Dermis microvascular lymphatic vessel endothelial cell (primary cell): ENCODE measurements around the gene GPR82. TPM values are rescaled to one million over a fixed set of nuclear protein-coding genes. Genes with fewer than 3 reads are reported as not detected.
"Not testable (repeated sequence)": the region's sequence is repeated elsewhere in the genome, so short reads cannot be mapped to it uniquely, and the experiment has no call there.

Experiments used
- DNase-seq, 2 donors: peaks; one replicate each; pipeline versions ENCODE4 v3.0.0 to v3.0.0-alpha.2; 2010; ENCODE audit warnings: low read depth in 2 of 2
- total RNA-seq: library from RNA; depleted of rRNA; stranded (reverse); fragments of >200 nt; gene quantifications from 2 replicates; pipeline ENCODE4 v1.2.1, GENCODE V29; 2014

The GPR82 gene
- total RNA-seq, 1 donor from 2014 or later, result not detected

DNA sequence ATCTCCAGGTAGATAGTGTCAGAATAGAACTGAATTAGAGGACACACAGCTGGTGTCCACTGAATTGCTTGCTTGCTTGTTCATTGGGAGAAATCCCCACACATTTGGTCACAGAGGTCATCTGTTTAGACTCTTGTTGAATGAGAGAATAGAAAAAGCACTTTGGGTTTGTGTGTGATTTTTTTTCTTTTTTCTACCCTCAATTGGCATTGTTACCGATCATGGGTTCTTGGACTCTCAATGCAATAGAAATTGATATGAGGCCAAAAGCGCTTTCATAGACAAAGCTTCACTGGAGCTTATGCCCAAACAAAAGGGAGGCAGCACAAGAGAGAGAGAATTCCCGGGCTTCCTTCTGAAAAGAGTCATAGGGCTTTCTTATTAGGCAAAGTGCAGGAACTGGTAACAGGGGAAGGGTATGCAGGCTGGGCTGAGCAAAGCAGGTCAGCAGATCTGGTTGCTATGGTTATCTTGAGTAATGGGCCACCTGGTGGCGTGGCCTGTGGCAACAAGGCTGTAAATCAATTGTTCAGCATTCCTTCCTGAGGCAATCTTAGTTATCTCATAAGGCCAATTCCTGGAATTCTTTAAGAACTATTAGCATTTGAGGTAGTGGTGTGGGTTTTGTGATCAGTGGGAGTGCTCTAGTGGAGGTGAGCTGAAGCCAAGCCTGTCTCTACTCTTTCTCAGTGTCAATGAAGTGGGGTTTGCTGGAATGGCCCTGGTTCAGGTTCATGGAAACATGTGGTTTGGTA, 5.3 kb upstream of the GPR82 start:
- DNase-seq, result peak in 1 of 2 donors; percentile 2

DNA sequence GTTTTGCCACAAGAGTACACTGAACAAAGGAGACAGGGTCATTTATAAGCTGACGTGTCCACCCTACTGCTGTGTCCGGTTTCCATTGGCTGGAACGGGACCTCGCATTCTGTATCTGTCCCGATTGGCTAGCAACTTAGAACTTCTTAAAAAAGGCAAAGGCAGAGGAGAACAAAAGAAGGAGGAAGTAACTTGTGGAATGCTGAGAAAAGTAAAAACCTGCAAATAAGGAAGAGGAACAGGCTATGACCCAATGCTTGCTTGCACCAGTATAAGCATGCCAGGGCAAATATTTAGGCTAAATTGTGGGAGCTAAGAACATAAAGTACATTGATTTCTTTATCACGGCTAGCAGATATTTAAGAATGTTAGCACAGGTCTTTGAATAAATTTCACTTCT, 4.4 kb upstream of the GPR82 start:
- DNase-seq, result not testable (repeated sequence)

DNA sequence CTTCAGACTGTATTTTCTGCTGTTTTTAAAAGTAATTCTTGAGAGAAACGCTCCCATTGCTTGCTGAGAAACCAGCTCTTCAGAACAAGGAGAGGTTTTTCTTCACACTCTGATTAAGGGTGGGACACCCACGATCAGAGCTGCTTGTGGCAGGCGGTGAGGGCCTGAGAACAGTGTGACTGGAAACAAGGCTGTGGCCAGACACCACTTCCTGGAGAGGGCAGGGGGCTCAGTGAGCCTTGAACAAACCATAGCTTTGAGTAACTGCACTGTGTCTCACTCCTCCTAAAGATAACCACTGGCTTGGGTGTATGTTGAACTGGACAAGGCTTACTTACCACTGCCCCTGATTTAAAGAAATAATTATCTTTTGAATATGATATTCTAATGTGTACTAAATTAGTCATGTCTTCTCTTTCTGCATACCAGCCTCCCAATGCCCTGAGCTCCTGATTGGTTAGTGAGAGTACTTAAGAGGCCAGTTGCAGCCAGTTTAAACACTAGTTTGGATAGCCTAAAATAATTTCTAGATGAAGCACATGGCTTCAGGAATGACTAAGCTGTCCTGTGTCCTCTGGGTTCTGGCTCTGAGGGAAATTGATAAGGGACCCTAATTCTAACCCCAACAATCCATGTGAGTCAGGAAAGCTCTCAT, 3.7 kb upstream of the GPR82 start:
- DNase-seq, result no peak

DNA sequence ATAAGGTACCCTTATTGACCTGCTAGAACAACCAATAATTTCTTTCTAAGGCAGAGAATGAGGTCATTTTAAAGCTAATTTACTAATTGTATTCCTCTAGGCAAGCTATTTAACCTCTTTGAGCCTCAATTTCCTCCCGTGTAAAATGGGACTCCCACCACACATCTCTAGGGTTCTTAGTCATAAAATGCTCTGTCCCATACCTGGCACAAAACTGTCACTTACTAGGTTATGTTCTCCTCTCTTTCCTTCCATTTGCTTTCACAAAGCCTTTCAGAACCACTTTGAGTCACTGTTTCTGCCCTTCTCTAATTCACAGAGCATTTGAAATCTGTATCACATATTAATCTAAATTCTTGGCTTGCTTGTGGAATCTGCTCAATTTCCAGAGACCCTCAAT, 2.4 kb upstream of the GPR82 start:
- DNase-seq, result no peak

DNA sequence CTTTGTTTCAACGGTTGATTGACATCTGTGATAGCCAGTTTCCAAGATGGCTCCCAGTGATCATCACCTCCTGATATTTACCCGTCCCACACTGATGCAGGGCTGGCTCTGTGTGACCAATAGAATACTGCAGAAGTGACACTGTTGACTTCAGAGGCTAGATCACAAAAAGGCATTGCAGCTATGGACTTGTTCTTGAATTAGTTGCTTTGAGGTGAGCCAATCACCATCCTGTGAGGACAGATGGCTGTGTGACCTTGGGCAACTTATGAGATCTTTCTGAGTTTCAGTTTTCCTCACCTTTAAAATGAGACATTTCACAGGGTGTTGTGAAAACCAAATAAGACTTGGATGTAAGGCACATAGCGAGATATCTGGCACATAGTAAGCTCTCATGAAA, 1.8 kb upstream of the GPR82 start:
- no peak for DNase-seq

DNA sequence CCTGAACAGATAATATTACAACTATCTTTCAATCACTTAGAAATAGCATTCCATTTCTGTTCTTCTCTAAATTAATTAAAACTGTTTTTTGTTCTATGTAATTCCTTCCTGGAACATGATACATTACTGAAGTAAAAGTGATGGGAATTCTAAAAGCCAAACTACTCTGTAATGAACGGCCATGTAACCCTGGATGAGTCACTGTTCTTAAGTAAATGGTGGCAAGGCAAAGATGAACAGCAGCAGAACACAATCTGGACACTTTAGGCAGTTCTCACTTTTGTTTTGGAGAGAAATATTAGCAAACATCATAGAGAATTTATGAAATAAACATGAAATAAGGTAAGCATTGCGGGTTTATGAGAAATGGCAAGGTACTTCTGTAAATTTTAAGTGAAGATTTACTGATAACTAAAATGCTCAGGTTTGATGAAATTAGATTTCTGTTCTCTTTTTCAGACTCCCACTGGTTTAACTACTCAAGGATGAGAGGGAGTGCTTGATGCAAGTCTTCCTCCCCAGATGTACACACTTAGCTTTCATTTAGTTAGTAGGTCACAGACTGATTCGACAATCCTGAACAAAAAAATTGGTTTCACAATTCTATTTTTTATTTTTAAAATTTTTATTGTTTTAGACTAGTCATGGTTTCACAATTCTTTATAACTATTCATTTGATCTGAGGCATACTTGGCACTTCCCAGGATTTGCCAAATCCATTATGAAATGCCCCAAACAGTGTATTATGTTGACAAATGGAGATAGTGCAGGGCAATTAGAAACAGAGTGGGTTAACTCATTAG, 964 bp upstream of the GPR82 start:
- no peak for DNase-seq

DNA sequence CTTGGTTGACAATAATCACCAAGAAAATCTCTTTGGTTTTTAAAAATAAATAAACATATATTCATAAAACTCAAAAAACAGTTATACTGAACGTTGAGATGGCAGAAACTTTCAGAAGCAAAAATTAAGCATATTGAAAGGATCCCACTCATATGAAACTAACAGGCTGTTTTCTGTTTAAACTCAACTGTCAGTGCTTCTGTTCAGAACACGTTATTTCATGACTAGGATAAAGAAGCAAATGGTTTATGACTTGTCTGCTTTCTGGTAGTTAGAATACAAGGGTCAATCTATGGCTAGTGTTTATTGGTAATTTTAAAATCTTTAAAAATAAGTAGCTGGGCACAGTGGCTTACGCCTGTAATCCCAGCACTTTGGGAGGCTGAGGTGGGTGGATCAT, 4.1 kb downstream of the GPR82 start:
- no peak for DNase-seq

DNA sequence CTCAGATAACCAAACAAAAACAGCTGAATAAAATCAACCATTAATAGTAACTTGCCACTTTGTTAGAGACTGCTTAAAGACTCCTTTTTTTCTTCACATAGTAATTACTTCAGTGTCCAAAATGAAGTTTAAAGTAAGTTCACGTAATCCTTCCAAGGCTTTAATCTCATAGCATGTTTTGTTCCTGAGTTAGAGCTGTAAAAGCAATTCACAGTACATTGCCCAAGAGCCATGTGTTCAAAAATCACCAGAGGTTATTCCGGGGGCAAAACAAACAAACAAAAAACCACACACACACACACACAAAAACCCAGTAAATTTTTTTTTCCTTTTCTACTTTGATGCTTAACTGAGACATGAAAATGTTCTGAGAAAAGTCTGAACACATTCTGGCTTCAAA, 6.1 kb downstream of the GPR82 start:
- DNase-seq, result no peak

DNA sequence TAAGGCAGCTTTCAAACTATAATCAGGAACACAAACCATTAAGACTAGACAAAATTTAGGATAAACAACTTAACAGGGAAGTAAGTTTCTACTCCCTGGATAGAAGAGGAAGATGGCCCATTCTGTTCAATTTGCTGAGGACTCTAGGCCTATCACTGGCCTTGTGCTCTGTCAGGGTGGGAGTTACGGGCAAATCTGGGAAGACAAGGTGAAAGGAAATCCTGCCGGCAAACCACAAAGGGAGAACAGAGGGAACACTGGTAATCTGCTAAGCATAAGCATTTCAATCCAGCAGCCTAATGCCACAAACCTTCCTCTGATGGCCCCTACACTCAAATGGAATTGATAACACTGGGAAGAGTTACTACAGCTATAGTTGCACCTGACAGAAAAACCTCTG, 8.3 kb downstream of the GPR82 start:
- DNase-seq, result no peak

DNA sequence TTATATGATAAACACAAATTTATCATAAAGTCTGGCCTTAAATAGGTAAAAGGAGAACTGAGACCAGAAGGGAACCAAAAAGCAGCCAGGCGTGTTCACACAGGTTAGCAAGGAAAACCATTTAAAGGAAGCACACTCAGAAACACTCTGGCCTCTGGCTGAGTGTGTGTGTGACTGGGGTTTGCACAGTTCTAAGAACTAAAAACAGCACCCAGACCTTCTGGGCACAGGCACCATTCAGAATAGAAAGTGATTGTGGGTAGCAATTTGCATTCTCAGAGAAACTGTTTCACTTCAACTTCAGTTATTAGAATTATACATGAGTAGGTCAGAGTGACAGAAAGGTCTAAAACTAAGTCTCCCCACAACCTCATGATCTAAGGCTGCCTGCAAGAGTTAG, 10.0 kb downstream of the GPR82 start:
- no peak for DNase-seq

DNA sequence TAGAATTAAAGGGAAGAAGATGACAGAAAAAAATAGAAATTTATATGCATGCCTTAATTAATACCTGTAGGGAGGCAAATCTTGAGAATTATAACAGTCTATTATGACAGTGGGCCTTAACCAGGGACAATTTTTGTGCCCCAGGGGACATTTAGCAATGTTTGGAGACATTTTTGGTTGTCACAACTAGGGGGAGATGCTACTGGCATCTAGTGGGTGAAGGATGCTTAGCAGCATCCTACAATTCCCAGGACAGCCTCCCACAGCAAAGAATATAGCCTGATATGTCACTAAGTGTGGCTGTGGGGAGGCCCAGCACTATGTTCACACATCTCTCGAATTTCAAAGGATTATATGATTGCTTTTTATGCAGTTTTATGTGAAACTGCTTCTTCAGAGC, 10.5 kb downstream of the GPR82 start:
- DNase-seq, result peak; percentile 4 to 21

DNA sequence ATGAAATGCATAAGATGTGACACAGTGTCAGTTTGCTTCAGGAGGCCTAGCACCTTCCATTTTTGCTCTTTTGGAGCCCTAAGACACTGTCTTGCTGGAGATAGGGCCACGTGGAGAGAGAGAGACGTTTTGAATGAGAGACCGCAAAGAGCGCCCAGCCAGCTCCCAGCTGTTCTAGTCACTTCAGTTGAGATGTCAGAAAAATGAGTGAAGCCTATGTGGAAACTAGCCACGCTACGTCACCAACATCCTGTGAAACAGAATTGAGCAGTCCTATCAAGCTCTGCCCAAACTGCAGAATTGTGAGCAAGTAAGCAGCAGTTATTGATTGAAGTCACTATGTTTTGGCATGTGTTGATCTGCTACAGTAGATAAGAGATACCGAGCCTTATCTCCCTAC, 13.1 kb downstream of the GPR82 start:
- DNase-seq, result no peak

DNA sequence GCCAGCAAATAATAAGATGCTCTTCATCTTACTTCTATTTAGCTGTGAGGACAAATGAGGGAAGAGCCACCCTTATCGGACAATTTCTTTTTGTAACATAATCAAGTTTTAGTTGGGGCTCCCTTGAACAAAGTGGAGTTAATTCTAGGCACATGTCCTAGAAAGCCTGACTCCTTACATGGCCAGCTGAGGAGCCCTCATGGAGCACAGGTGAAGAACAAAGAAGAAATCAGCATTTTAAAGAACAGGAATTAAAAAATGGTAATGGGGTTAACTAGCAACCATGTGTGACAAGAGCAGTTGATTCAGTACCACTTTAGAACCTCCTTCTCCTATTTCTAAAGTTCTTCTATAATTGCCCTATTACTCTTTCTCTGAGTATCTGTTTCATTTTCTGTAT, 15.9 kb downstream of the GPR82 start:
- no peak for DNase-seq

DNA sequence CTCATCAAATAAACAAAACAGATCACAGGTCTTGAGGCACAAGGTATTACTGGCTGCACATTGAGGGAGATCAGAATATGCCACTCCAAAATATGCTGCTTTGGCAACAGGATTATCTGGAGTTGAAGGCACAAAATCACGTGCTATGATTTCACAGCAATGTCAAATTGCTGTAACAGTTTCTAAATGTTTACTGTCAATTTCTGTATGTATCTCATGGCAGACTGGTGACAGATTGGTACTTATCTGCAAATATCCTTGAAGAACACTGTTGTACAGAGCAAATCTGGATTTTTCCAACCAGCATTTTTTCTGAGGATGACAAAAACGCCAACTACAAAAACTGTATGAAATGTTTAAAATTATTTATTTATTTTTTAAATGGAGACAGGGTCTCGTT, 26.7 kb downstream of the GPR82 start:
- no peak for DNase-seq

DNA sequence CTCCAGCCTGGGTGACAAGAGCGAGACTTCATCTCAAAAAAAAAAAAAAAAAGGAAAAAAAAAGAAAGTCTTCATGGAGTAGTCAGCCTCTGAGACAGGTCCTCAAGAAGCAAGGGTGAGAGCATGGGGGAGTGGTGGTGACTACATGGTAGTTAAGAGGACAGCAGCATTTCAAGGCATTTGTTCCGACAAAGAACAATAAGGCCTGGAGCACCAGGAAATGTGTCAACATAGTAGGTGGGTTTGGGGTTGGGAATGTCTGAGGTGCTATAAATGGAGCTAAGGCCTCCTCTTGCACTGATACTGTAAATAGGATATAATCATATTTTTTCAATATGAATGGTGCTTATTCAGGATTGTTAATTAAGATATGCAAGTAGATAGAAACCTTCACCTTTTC, 34.4 kb downstream of the GPR82 start:
- peak in 1 of 2 donors; percentile 54 for DNase-seq

DNA sequence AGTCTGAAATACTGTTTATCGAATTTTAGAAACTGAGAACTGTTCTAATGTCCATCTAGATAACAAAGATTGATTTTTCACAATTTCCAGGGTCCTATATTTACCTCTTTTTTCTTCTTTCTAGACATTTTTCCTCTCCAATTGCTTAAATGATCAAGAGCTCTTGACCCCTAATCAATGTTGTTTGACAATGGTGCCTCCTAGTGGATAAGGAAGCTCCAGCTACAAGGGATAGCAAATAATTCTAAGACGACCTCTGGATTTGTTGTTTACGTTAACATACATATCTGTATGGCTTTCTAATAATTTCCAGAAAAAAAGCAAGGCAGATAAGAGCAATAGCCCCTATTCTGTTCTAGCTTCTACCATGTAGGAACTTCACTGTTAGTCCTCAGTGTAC, 35.8 kb downstream of the GPR82 start:
- peak; percentile 20 to 35 for DNase-seq

DNA sequence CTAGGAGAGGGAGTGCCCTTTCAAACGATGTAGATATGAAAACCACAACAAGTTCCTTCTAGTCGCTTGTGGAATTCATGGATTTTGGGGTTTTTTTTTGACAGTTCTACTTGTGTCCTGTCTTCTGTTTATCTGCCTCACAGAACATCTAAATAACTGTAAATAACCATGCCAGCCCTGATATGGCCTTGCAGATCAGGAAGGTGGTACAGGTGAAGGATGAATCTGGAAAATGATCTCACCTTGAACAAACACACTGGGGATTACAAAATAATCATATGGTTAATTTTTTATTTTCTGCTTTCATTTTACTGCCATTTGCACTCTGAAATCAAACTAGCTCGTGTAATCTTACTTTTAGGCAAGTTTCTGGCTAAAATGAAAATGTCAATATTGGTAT, 37.2 kb downstream of the GPR82 start:
- no peak for DNase-seq

DNA sequence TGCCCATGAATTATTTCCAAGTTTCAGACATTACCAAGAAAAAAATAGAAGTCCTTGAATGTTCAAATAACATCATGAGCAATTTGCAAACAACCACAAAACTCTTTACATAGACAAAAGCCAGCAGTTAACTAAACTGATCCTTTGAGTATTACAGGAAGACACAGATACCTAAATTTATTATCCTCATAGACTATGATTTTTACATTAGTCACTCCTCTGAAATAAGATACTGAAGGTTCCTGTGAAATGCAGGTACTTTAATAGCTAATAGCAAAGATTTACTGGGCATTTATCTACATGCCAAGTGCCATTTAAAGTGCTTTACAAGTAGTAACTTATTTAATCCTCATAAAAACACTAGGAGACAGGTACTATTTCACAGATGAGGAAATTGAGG, 37.7 kb downstream of the GPR82 start:
- no peak for DNase-seq

DNA sequence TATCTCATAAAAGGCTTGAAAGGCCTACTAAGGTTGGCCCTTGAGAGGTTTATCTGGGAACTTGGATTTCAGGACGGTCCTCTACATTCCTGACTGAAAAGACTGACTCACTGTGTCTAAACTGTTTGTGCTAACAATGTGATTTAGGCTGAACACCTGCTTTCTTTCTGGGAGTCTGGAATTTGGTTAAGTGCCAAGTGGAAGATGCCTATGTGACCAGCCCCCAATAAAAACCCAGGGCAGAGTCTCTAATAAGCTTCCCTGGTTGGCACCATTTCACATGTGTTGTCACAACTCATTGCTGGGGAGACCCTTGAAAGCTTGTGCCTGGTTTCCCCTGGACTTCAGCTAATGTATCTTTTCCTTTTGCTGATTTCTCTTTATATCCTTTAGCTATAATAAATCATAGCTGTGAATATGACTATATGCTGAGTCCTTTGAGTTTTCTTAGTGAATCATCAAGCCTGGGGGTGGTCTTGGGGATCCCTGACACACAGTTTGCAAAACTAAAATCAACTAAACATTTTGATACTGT, 55.1 kb downstream of the GPR82 start:
- DNase-seq, result peak in 1 of 2 donors; percentile 64
